Measurements from ENCODE around the gene NKAIN2. TPM values are rescaled to one million over a fixed set of nuclear protein-coding genes. Genes with fewer than 3 reads are reported as not detected.
"Not testable (repeated sequence)": the region's sequence is repeated elsewhere in the genome, so short reads cannot be mapped to it uniquely, and the experiment has no call there.

The NKAIN2 gene
- total RNA-seq, 1 donor from 2014 or later: 0.56 TPM

DNA sequence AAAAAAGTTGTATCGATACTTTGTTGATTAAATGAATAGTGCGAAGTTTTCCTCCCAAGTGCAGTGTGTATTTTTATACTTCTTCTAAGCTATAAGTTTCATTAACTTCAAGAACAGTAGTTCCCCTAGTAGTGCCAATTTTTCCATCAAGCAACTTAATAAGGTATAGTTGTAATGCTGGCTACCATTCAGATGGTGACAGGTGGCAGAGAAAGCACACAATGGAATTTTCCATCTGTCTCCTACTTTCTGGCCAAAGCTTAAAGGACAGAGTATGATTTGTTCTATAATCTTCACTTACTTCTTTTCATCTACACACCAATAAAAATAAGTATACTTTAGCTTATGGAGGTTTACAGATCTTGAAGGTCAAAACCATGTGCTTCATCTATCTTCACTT is 431.1 kb downstream of the NKAIN2 start:
- Mint-ChIP-seq H3K9me3 (ENCODE audit: unreplicated experiment) (peaks cover 2% of the 10 kb centered on the region), H3K4me3 (ENCODE audit: unreplicated experiment) (no peak overlapping the region), H3K27ac (ENCODE audit: unreplicated experiment) (no peak overlapping the region), H3K4me1 (ENCODE audit: low read depth, unreplicated experiment) (no peaks in the 10 kb centered on the region), H3K27me3 (ENCODE audit: unreplicated experiment) (no peaks in the 10 kb centered on the region), H3K36me3 (ENCODE audit: unreplicated experiment) (no peaks in the 10 kb centered on the region)
- no peak for DNase-seq
- TF ChIP-seq, protein P1, sequence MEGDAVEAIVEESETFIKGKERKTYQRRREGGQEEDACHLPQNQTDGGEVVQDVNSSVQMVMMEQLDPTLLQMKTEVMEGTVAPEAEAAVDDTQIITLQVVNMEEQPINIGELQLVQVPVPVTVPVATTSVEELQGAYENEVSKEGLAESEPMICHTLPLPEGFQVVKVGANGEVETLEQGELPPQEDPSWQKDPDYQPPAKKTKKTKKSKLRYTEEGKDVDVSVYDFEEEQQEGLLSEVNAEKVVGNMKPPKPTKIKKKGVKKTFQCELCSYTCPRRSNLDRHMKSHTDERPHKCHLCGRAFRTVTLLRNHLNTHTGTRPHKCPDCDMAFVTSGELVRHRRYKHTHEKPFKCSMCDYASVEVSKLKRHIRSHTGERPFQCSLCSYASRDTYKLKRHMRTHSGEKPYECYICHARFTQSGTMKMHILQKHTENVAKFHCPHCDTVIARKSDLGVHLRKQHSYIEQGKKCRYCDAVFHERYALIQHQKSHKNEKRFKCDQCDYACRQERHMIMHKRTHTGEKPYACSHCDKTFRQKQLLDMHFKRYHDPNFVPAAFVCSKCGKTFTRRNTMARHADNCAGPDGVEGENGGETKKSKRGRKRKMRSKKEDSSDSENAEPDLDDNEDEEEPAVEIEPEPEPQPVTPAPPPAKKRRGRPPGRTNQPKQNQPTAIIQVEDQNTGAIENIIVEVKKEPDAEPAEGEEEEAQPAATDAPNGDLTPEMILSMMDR (IDR thresholded peaks at IDR 0.05; ENCODE audit: partially characterized antibody, unreplicated experiment): no peak

DNA sequence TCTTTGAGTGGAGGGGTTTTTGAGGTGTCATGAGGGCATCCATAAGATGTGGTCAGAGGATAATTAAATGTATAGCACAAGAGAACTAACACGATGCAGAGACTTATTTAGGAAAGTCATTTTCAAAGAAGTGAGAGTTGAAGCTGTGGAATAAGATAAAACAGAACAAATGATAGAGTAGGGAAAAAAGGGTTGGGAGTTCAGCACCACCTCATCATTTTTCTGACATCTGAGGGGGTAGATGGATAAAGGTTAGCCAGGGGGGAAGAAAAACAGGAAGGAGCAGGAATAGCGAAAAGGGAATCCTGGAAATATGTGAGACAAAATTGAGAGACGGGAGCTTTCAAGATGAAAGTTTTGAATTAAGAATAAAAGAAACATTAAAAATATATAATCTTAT is 434.2 kb downstream of the NKAIN2 start:
- Mint-ChIP-seq H3K4me1 (ENCODE audit: low read depth, unreplicated experiment) (no peaks in the 10 kb centered on the region), H3K27me3 (ENCODE audit: unreplicated experiment) (no peaks in the 10 kb centered on the region), H3K27ac (ENCODE audit: unreplicated experiment) (no peak overlapping the region), H3K4me3 (ENCODE audit: unreplicated experiment) (no peak overlapping the region), H3K36me3 (ENCODE audit: unreplicated experiment) (no peaks in the 10 kb centered on the region), H3K9me3 (ENCODE audit: unreplicated experiment) (no peaks in the 10 kb centered on the region)
- TF ChIP-seq, protein P1 (IDR thresholded peaks at IDR 0.05; ENCODE audit: partially characterized antibody, unreplicated experiment): no peak
- no peak for DNase-seq

DNA sequence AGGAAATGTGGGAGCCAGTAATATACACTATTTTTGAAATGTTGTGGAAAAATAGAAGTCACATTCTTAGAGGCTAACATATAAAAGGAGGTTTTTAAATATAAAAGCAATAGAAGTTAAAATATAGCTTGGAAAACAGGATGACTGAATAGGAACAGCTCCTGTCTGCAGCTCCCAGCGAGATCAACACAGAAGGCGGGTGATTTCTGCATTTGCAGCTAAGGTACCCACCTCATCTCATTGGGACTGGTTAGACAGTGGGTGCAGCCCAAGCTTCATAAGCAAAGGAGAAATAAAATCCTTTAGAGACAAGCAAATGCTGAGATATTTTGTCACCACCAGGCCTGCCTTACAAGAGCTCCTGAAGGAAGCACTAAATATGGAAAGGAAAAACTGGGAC is 434.7 kb downstream of the NKAIN2 start:
- H3K9me3 Mint-ChIP-seq (ENCODE audit: unreplicated experiment); H3K36me3 Mint-ChIP-seq (ENCODE audit: unreplicated experiment); H3K27ac Mint-ChIP-seq (ENCODE audit: unreplicated experiment); DNase-seq; H3K4me3 Mint-ChIP-seq (ENCODE audit: unreplicated experiment); H3K4me1 Mint-ChIP-seq (ENCODE audit: low read depth, unreplicated experiment); H3K27me3 Mint-ChIP-seq (ENCODE audit: unreplicated experiment): not testable (repeated sequence)

DNA sequence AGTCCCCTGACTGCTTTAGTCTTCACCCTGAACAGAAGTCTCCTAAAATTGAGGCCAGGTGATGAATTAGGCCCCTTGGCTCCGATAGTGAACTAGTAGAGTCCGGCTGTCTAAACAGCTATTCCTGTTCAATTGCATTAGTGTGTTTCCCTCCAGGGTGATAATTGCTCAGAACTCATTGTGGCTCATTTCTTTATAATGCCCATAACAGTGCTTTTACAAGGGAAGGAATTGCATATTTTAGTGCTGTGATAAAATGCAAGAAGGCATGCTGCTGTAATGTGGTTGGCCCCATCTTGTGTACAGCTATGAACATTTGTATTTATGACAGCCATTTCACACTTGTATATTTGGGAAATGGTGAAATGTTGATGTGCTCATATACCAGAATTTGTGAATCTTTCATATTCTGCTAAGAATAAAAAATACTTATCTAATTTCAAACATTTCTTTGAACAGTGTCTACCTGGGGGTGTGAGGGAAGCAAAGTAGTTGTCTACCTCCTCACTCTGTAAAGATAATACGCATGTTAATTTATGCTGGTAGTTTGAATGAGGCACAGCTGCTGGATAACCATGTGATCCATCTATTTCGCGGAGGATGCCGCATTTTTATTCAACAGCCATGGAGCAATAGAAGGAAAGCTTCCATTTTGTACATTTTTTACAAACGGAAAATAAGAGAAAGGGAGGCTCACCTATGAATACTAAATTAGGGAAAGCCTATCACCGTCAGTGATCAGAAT is 451.4 kb downstream of the NKAIN2 start:
- Mint-ChIP-seq H3K36me3 (ENCODE audit: unreplicated experiment) (no peaks in the 10 kb centered on the region), H3K9me3 (ENCODE audit: unreplicated experiment) (no peaks in the 10 kb centered on the region), H3K4me1 (ENCODE audit: low read depth, unreplicated experiment) (no peaks in the 10 kb centered on the region), H3K27ac (ENCODE audit: unreplicated experiment) (no peak overlapping the region), H3K4me3 (ENCODE audit: unreplicated experiment) (no peak overlapping the region), H3K27me3 (ENCODE audit: unreplicated experiment) (no peaks in the 10 kb centered on the region)
- TF ChIP-seq, protein P1 (IDR thresholded peaks at IDR 0.05; ENCODE audit: partially characterized antibody, unreplicated experiment): no peak
- no peak for DNase-seq

DNA sequence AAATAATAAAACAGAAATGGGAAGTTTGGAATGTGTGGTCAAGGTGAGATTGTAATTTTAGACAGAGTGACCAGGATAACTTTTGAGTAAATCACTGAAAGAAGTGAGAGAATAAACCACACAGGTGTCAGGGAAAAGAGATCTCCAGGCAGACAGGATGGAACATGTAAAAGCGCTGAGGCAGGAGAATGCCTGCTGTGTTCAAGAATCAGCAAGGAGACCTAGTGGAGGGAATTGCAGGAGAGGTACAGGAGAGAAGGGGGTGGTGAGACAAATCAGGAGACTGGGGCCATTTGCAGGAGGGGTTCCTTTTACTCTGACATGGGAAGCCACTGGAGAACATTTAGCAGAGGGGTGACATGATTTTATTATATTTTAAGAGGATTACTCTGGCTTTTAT is 456.7 kb downstream of the NKAIN2 start:
- no peaks in the 10 kb centered on the region for H3K36me3 Mint-ChIP-seq (ENCODE audit: unreplicated experiment)
- H3K27ac Mint-ChIP-seq (ENCODE audit: unreplicated experiment): no peak overlapping the region
- H3K4me3 Mint-ChIP-seq (ENCODE audit: unreplicated experiment): no peak overlapping the region
- no peaks in the 10 kb centered on the region for H3K4me1 Mint-ChIP-seq (ENCODE audit: low read depth, unreplicated experiment)
- no peak for DNase-seq
- H3K9me3 Mint-ChIP-seq (ENCODE audit: unreplicated experiment): no peaks in the 10 kb centered on the region
- H3K27me3 Mint-ChIP-seq (ENCODE audit: unreplicated experiment): no peaks in the 10 kb centered on the region
- TF ChIP-seq, protein P1 (IDR thresholded peaks at IDR 0.05; ENCODE audit: partially characterized antibody, unreplicated experiment): no peak

All from glutamatergic neuron (in vitro differentiated cells).